Measurements from ENCODE around the gene RPTN.

Gene RPTN

GRCh38 chr1:152110860-152111514 is 48.0 kb downstream of the RPTN start:
- DNase-seq = no peak

DNA sequence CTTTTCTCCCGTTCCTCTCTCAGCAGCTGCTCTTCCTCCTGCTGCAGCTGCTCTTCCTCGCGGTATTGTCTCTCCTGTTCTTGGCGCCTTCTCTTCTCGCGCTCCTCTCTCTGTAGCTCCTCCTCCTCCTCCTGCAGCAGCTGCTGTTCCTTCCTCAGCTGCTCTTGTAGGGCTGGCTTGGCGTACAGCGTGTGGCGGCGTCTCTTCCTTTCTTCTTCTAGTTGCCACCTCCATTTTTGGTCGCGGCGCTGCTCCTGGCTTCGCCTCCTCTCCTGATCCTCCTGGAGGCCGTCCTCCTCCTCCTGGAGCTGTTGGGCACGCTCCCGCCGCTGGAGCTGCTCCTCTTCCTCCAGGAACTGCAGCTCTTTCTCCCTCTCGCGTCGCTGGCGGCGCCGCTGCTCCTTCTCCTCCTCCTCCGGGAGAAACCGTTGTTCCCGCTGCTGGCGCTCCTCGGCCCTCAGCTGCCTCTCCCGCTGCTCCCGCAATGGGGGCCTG is 48.6 kb downstream of the RPTN start:
- no peak for DNase-seq

DNA sequence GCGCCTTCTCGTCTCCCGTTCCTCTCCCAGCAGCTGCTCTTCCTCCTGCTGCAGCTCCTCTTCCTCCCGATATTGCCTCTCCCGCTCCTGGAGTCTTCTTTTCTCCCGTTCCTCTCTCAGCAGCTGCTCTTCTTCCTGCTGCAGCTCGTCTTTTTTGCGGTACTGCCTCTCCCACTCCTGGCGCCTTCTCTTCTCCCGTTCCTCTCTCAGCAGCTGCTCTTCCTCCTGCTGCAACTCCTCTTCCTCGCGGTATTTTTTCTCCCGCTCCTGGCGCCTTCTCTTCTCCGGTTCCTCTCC is 49.1 kb downstream of the RPTN start:
- DNase-seq = no peak

DNA sequence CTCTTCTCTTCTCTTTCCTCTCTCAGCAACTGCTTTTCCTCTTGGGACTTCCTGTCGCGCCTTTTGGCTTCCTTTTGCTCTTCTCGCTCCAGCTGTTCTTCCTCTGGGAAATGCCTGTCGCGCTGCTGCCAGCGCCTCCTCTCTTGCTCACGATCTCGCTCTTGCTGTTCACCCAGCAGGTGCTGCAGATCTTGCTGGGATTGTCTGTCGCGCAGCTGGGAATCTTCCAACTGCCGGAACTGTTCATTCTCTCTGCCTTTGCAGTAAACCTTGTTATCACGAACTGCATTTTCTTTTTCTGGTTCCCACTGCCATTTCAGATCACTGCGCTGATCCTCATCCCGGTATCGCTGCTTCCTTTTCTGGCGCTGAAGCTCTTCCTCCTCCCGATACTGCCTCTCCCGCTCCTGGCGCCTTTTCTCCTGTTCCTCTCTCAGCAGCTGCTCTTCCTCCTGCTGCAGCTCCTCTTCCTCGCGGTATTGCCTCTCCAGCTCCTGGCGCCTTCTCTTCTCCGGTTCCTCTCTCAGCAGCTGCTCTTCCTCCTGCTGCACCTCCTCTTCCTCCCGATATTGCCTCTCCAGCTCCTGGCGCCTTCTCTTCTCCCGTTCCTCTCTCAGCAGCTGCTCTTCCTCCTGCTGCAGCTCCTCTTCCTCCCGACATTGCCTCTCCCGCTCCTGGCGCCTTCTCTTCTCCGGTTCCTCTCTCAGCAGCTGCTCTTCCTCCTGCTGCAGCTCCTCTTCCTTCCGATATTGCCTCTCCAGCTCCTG is 49.6 kb downstream of the RPTN start:
- DNase-seq = no peak

DNA sequence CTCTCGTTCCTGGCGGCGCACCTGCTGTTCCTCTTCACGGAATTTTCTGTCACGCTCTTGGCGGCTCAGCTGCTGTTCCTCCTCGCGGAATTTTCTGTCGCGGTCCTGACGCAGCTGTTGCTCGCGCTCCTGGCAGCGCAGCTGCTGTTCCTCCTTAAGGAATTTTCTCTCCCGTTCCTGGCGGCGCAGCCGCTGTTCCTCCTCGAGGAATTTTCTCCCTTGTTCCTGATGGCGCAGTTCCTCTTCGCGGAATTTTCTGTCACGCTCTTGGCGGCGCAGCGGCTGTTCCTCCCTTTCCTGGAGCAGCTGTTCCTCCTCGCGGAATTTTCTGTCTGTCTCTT is 50.2 kb downstream of the RPTN start:
- DNase-seq = no peak

- no peak for DNase-seq
Observed at GRCh38 chr1:152107984-152108881, 50.8 kb downstream of the RPTN start.

DNA sequence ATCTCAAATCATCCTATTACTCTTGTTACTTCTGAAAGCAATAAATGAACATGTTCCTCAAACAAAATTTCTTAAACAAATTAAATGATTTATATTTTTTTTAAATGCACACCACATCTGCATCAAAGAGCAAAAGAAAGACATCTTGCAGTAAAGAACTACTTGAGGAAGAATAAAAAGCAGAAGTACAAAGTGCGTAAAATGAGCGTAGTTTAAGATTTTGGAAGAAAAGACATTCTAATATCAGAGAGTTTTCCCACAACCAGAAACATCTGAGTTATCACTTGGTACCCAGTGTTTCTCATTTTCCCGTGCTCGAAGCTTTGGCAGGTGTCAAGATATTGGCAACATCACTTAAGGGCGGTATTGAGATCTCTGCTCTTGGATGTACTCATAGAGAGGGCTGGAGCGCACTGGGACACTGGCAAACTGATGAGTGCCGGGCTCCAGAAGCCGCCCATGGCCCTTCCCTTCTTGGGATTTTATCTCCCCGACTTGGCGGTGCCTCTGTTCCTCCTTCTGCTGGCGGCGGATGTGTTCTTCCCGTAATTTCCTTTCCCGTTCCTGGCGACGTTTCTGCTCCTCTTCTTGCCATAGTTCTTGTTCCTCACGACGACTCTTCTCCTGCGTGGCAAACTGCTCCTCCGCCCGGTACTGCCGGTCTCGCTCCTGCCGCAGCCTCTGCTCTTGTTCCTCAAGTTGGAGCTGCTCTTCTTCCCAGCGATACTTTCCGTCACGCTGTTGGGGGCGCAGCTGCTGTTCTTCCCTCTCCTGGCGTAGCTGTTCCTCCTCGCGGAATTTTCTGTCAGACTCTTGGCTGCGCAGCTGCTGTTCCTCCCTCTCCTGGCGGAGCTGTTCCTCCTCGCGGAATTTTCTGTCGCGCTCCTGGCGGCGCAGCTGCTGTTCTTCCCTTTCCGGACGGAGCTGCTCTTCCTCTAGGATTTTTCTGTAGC is 51.7 kb downstream of the RPTN start:
- no peak for DNase-seq

- DNase-seq = no peak
Observed at GRCh38 chr1:152104854-152105253, 54.2 kb downstream of the RPTN start.
